NCI-H128 (cell line): ENCODE data around the gene DBH.

Source experiments
- DNase-seq: peaks from one replicate; lab custom pipeline; 2025; ENCODE audit not compliant: unreplicated experiment; lab: John Stamatoyannopoulos, UW

The DBH gene

GRCh38 chr9:133642708-133643361, 6.7 kb downstream of the DBH start:
- DNase-seq, result no peak

- DNase-seq, result no peak
Observed at GRCh38 chr9:133643362-133643755, 7.2 kb downstream of the DBH start.

- DNase-seq, result no peak
Observed at GRCh38 chr9:133643978-133644760, 8.0 kb downstream of the DBH start.

GRCh38 chr9:133645021-133645765, 9.0 kb downstream of the DBH start:
- no peak for DNase-seq

- DNase-seq, result no peak
Observed at GRCh38 chr9:133647148-133647547, 11.0 kb downstream of the DBH start.

GRCh38 chr9:133647765-133648469, 11.8 kb downstream of the DBH start:
- DNase-seq, result no peak

- no peak for DNase-seq
Observed at GRCh38 chr9:133649194-133649593, 13.0 kb downstream of the DBH start.

GRCh38 chr9:133650026-133650425, 13.9 kb downstream of the DBH start:
- DNase-seq, result no peak

- no peak for DNase-seq
Observed at GRCh38 chr9:133653638-133654037, 17.5 kb downstream of the DBH start.

- DNase-seq, result no peak
Observed at GRCh38 chr9:133654736-133655657, 18.8 kb downstream of the DBH start.

GRCh38 chr9:133655701-133656100, 19.5 kb downstream of the DBH start:
- DNase-seq, result no peak

- no peak for DNase-seq
Observed at GRCh38 chr9:133656211-133657119, 20.3 kb downstream of the DBH start.

- DNase-seq, result peak; percentile 43
Observed at GRCh38 chr9:133657120-133657661, 21.0 kb downstream of the DBH start.

- no peak for DNase-seq
Observed at GRCh38 chr9:133658442-133659431, 22.6 kb downstream of the DBH start.

- no peak for DNase-seq
Observed at GRCh38 chr9:133659516-133659915, 23.4 kb downstream of the DBH start.

- DNase-seq, result no peak
Observed at GRCh38 chr9:133661846-133662540, 25.8 kb downstream of the DBH start.
